HG02885 (cell line): ENCODE data around the gene RELB.

ENCODE experiments used
- ATAC-seq: cut with Tn5 transposase; IDR thresholded peaks from one replicate; pipeline ENCODE4 v1.9.1; 2021; ENCODE audit warnings: mild to moderate bottlenecking; ENCODE audit not compliant: unreplicated experiment, poor library complexity

The RELB gene

GRCh38 chr19:45019187-45019586 is 17.9 kb downstream of the RELB start:
- no peak for ATAC-seq

GRCh38 chr19:45020071-45020470 is 18.8 kb downstream of the RELB start:
- no peak for ATAC-seq

GRCh38 chr19:45021971-45022370 is 20.7 kb downstream of the RELB start:
- ATAC-seq = no peak

GRCh38 chr19:45023048-45023447 is 21.8 kb downstream of the RELB start:
- ATAC-seq = no peak

GRCh38 chr19:45025264-45025663 is 24.0 kb downstream of the RELB start:
- no peak for ATAC-seq

GRCh38 chr19:45027371-45027770 is 26.1 kb downstream of the RELB start:
- no peak for ATAC-seq

GRCh38 chr19:45030825-45031224 is 29.6 kb downstream of the RELB start:
- no peak for ATAC-seq

- no peak for ATAC-seq
These were observed 31.2 kb downstream of the RELB start for GRCh38 chr19:45032421-45032820.

GRCh38 chr19:45035755-45036154 is 34.5 kb downstream of the RELB start:
- no peak for ATAC-seq

GRCh38 chr19:45037393-45038169 is 36.3 kb downstream of the RELB start:
- no peak for ATAC-seq

GRCh38 chr19:45038931-45039893 is 37.9 kb downstream of the RELB start, which contains the start of gene CLASRP:
Gene CLASRP, plus strand, starts transcription at chr19:45039045. Its CDS starts 1,168 bp downstream, at chr19:45040213.
- peak; percentile 90 for ATAC-seq

- no peak for ATAC-seq
These were observed 39.0 kb downstream of the RELB start for GRCh38 chr19:45040059-45040771.

- ATAC-seq = no peak
These were observed 39.9 kb downstream of the RELB start for GRCh38 chr19:45041125-45041524.

GRCh38 chr19:45045671-45046353 is 44.5 kb downstream of the RELB start:
- no peak for ATAC-seq

GRCh38 chr19:45046355-45046754 is 45.1 kb downstream of the RELB start:
- ATAC-seq = no peak

GRCh38 chr19:45047188-45047797 is 46.0 kb downstream of the RELB start:
- peak; percentile 64 for ATAC-seq

- ATAC-seq = no peak
These were observed 47.9 kb downstream of the RELB start for GRCh38 chr19:45049073-45049736.

- no peak for ATAC-seq
These were observed 48.8 kb downstream of the RELB start for GRCh38 chr19:45050036-45050435.
